PC-9 (cell line): ENCODE measurements around the gene MAST4. TPM values are rescaled to one million over a fixed set of nuclear protein-coding genes. Genes with fewer than 3 reads are reported as not detected.

Source experiments
- BruUV-seq: library from RNA; stranded (reverse); fragments of 400-500 nt; replicated peaks from 2 replicates; lab custom pipeline; 2021; lab: Mats Ljungman, UMichigan
- CTCF ChIA-PET: fragments of 300-600 bp; sonication (Branson Sonifier 250); formaldehyde crosslinking; loops from one replicate; lab custom pipeline; 2022; ENCODE audit warnings: antibody characterized with exemption; lab: Charles Lee
- POLR2A ChIA-PET: fragments of 300-600 bp; sonication (Branson Sonifier 250); formaldehyde crosslinking; loops from one replicate; lab custom pipeline; 2022; ENCODE audit warnings: antibody characterized with exemption; ENCODE audit not compliant: unreplicated experiment; lab: Charles Lee
- DNase-seq, 2 experiments: peaks; one replicate each; pipeline versions ENCODE4 v3.0.0 to v3.0.0-alpha.2; 2015 to 2022; ENCODE audit warnings: mixed read lengths in 1 of 2
- H2AFZ ChIP-seq: fragments of 200-600 bp; sonication (generic); 2 replicates; pipeline ENCODE4 v1.8.1; 2017; ENCODE audit warnings: antibody characterized with exemption
- H3F3A ChIP-seq: fragments of 200-600 bp; sonication (generic); 2 replicates; pipeline ENCODE4 v1.8.1; 2017; ENCODE audit warnings: antibody characterized with exemption, mild to moderate bottlenecking, low read depth; ENCODE audit not compliant: insufficient read depth
- H3K27ac ChIP-seq: fragments of 200-600 bp; sonication (generic); 2 replicates; pipeline ENCODE4 v1.6.1; 2016; ENCODE audit warnings: mixed run types
- H3K27me3 ChIP-seq: fragments of 200-600 bp; sonication (generic); 2 replicates; pipeline ENCODE4 v1.6.1; 2016; ENCODE audit warnings: low read depth, mixed run types; ENCODE audit not compliant: insufficient read depth
- H3K36me3 ChIP-seq: fragments of 200-600 bp; sonication (generic); 2 replicates; pipeline ENCODE4 v1.6.1; 2016; ENCODE audit warnings: low read depth, mixed run types
- H3K4me1 ChIP-seq: fragments of 200-600 bp; sonication (generic); replicated peaks from 2 replicates; pipeline ENCODE4 v1.6.1; 2016; ENCODE audit warnings: mixed run types; ENCODE audit not compliant: insufficient read depth
- H3K4me2 ChIP-seq: fragments of 200-600 bp; sonication (generic); 2 replicates; pipeline ENCODE4 v1.6.1; 2017; ENCODE audit warnings: mixed run types
- H3K4me3 ChIP-seq: fragments of 200-600 bp; sonication (generic); 2 replicates; pipeline ENCODE4 v1.6.1; 2016; ENCODE audit warnings: mixed run types
- H3K79me2 ChIP-seq: fragments of 200-600 bp; sonication (generic); 2 replicates; pipeline ENCODE4 v1.6.1; 2017; ENCODE audit warnings: low read depth, mixed run types
- H3K9me2 ChIP-seq: fragments of 200-600 bp; sonication (generic); 2 replicates; pipeline ENCODE4 v1.8.1; 2017; ENCODE audit warnings: mild to moderate bottlenecking; ENCODE audit not compliant: insufficient read depth
- H3K9me3 ChIP-seq: fragments of 200-600 bp; sonication (generic); 2 replicates; pipeline ENCODE4 v1.8.1; 2016; ENCODE audit warnings: low read depth; ENCODE audit not compliant: insufficient read depth
- H4K20me1 ChIP-seq: fragments of 200-600 bp; sonication (generic); 2 replicates; pipeline ENCODE4 v1.8.1; 2017; ENCODE audit not compliant: insufficient read depth
- EZH2 ChIP-seq: fragments of 200-600 bp; sonication (generic); IDR thresholded peaks from 2 replicates; pipeline ENCODE4 v1.8.0; 2017; ENCODE audit warnings: antibody characterized with exemption, low read depth
- intact Hi-C: fragments of 100-400 bp; cut with micrococcal nuclease; formaldehyde crosslinking; loops from one replicate; pipeline ENCODE4 v1.10.0; 2022; ENCODE audit not compliant: unreplicated experiment
- total RNA-seq: library from RNA; stranded (reverse); gene quantifications from 2 replicates; pipeline ENCODE4 v1.2.3, GENCODE V29; 2021
- TF ChIP-seq, protein P1 (sequence below): fragments of 200-600 bp; sonication (generic); conservative IDR thresholded peaks from 2 replicates; pipeline ENCODE4 v1.6.1; 2017; ENCODE audit warnings: mixed run types, antibody characterized with exemption, mild to moderate bottlenecking, moderate library complexity

Gene MAST4
- total RNA-seq, 1 experiment from 2014 or later = 19.3 TPM

DNA sequence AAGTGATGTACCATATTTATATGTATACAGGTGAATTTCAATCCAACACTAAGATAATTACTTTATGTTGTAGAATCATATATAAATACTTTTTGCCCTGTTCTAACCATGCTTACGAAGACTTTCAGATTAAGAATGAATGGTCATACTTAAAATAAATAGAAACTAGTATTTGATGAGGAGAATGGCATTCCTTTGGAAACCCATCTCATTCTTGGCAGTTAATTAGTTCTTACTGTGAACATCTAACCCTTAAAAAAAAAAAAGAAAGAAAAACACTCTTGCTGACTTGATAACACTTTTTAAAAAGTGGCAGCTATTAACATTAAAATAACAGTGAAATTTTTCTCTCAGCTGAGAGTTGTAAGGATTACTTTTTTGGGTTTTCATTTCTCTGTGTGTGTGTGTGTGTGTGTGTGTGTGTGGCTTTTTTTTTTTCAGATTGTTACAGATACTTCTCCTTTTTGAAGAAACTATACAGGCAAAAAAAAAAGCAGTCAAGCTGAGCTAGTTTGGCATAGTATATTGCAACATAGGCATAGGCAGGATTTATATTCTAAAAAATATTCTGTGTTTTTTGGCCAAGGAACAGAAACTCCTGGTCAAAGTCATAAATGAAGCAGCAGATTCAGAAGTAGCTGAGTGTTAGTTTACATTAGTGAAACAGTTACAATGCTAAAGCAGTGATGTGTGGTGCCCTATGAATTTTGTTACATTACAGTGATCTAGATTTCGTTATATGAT, 436.9 kb downstream of the MAST4 start:
- H3K27ac ChIP-seq = no peak overlapping the region
- BruUV-seq = no TSS peak
- H3K27me3 ChIP-seq = no peaks in the 10 kb centered on the region
- H3K4me3 ChIP-seq = no peak overlapping the region
- H3K9me3 ChIP-seq = peaks cover 4% of the 10 kb centered on the region; the same call in 1 of the 2 replicates
- POLR2A ChIA-PET = interaction anchor here (0.6 kb wide), 1 partner anchor 24 kb away, joined by 15 read pairs; no protein-coding TSS in a partner anchor
- no peak for DNase-seq
- no peak overlapping the region for H2AFZ ChIP-seq
- TF ChIP-seq, protein P1, sequence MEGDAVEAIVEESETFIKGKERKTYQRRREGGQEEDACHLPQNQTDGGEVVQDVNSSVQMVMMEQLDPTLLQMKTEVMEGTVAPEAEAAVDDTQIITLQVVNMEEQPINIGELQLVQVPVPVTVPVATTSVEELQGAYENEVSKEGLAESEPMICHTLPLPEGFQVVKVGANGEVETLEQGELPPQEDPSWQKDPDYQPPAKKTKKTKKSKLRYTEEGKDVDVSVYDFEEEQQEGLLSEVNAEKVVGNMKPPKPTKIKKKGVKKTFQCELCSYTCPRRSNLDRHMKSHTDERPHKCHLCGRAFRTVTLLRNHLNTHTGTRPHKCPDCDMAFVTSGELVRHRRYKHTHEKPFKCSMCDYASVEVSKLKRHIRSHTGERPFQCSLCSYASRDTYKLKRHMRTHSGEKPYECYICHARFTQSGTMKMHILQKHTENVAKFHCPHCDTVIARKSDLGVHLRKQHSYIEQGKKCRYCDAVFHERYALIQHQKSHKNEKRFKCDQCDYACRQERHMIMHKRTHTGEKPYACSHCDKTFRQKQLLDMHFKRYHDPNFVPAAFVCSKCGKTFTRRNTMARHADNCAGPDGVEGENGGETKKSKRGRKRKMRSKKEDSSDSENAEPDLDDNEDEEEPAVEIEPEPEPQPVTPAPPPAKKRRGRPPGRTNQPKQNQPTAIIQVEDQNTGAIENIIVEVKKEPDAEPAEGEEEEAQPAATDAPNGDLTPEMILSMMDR = no peak
- no peak for TF ChIP-seq EZH2
- no peaks in the 10 kb centered on the region for H3K36me3 ChIP-seq
- no peak overlapping the region for H3K4me2 ChIP-seq
- H3K9me2 ChIP-seq = no peaks in the 10 kb centered on the region
- H3K4me1 ChIP-seq = peaks cover 13% of the 10 kb centered on the region
- CTCF ChIA-PET = interaction anchor here (0.6 kb wide), 1 partner anchor 719 kb away, joined by 3 read pairs; no protein-coding TSS in a partner anchor
- intact Hi-C loops = no loop called here
- no peaks in the 10 kb centered on the region for H4K20me1 ChIP-seq
- peaks cover 66% of the 10 kb centered on the region for H3K79me2 ChIP-seq
- H3F3A ChIP-seq = no peaks in the 10 kb centered on the region

DNA sequence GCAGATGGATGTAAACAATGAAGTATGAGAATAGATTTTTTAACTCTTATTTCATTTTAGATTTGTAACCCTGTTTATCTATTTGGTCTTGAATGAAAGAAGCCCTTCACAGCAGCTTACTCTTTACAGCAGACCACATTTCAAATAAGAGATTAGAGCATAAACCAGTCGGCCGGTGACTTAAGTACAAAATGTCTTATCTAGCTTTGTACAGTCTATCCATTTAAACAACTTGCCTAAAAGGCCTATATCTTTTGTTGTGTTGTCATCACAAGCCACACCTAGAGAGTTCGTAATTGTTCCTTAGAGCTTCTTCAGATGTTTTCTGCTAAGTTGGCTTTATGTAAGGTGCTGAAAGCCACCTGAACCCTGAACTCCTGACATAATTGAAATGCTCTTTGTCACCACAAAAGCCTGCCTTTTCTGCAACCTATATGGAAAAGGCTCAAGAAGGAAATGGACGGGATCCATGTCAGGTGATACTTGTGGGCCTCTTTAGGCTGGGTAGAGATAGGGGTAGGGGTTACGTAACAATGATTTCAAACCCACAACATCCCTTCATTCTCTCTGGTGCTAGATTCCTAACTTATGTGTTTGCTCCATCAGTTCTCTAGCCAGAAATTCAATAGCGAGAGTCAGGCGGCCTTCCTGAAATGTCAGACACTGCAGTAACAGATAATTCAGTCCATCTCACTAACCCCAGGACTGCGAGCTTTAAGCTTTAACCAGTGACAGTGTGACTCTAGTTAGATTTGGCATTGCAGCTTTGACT, 437.9 kb downstream of the MAST4 start:
- H3F3A ChIP-seq = no peaks in the 10 kb centered on the region; the same call in 1 of the 2 replicates
- H3K4me2 ChIP-seq = no peak overlapping the region
- H4K20me1 ChIP-seq = no peaks in the 10 kb centered on the region
- H3K4me3 ChIP-seq = no peak overlapping the region
- peaks cover 70% of the 10 kb centered on the region for H3K79me2 ChIP-seq
- peaks cover 12% of the 10 kb centered on the region for H3K4me1 ChIP-seq
- ChIA-PET POLR2A (interaction anchor here (0.6 kb wide), 1 partner anchor 25 kb away, joined by 15 read pairs; no protein-coding TSS in a partner anchor), CTCF (no interaction called here)
- H3K36me3 ChIP-seq = no peaks in the 10 kb centered on the region
- H3K27me3 ChIP-seq = no peaks in the 10 kb centered on the region
- H3K9me3 ChIP-seq = no peaks in the 10 kb centered on the region
- BruUV-seq = no TSS peak
- DNase-seq = no peak
- no peak overlapping the region for H3K27ac ChIP-seq
- no peaks in the 10 kb centered on the region for H3K9me2 ChIP-seq
- intact Hi-C loops = no loop called here
- H2AFZ ChIP-seq = no peak overlapping the region
- TF ChIP-seq EZH2 = no peak
- TF ChIP-seq, protein P1 = no peak

DNA sequence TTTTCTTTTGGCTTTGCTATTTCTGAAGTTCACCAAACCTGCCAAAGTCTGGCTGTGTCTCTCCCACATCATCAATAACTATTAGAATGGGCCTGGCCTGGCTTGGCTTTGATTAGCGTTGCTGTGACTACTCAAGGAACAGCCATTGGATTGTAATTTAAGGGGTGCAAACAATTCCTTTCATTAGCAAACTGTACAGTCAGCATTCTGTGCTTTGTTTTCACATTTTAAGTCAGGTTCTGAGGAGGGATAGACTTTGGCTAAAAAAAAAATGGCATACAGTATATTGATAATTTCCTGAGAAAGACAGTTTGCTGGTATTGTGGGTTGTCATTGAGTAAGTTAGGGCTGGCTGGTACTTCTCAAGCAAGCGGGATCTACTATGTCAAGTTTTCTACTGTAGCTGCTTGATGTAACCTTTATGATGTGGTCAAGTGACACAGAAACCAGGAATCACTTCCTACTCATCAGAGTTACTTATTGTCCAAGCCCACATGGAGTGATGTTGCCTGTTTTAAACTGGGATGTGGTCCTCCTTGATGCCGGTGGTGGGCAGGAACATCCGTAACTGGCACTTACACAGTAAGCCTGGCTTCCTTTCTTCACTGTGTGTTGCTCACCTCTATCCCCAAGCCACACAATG, 439.0 kb downstream of the MAST4 start:
- Histone ChIP-seq H3K36me3 (no peaks in the 10 kb centered on the region), H3K4me1 (0 out of 2 replicates have a peak, but pooled peaks cover 3% of the 10 kb centered on the region), H3K27ac (no peak overlapping the region), H3K9me2 (no peaks in the 10 kb centered on the region), H3K27me3 (no peaks in the 10 kb centered on the region), H3K79me2 (peaks cover 69% of the 10 kb centered on the region), H3F3A (no peaks in the 10 kb centered on the region; the same call in 1 of the 2 replicates), H4K20me1 (no peaks in the 10 kb centered on the region), H3K4me3 (no peak overlapping the region), H3K9me3 (no peaks in the 10 kb centered on the region), H2AFZ (no peak overlapping the region), H3K4me2 (no peak overlapping the region)
- ChIA-PET CTCF (no interaction called here), POLR2A (no interaction called here)
- no peak for DNase-seq
- TF ChIP-seq, protein P1 = no peak
- TF ChIP-seq EZH2 = no peak
- intact Hi-C loops = no loop called here
- BruUV-seq = no TSS peak
